GM21619 (cell line): Measurements from ENCODE around the gene PKP1.

Experiments
- ATAC-seq: cut with Tn5 transposase; IDR thresholded peaks from one replicate; pipeline ENCODE4 v1.9.1; 2021; ENCODE audit not compliant: unreplicated experiment

Gene PKP1

GRCh38 chr1:201349092-201349491, 65.8 kb downstream of the PKP1 start:
- ATAC-seq = no peak

GRCh38 chr1:201350361-201350725, 67.0 kb downstream of the PKP1 start:
- ATAC-seq = no peak

DNA sequence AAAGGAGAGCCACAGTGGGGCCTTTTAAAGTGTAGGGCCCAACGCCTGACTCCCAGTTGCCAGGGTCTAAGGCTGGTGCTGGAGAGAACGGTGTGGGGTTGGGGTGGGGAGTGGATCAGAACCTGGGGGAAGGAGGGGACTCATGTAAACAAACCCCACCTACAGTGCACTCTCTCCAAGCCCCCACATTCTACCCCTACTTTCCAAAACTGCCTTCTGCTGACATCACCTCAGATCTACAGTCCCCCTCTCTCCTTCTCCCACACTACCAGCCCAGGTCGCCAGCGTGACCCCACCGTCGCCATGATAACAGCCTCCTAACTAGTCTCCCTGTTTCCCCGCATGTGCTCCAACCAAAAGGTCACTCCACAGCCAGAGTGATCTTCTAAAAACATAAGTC, 67.6 kb downstream of the PKP1 start:
- ATAC-seq = no peak

DNA sequence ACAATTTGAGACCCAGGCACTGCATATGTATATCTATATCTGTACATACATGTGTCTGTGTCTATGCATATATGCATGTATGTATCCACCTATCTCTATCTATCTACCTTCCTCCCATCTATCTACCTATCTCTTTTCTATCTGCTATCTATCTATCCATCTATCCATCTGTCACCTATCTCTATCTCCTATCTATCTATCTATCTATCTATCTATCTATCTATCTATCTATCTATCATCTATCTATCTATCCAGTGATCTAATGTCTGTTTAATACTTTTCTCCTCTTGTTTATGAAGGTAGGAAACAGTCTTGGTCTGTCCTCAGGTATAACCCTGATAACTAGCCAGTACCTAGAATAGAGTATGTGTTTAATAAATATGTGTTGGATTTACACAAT, 68.3 kb downstream of the PKP1 start:
- no peak for ATAC-seq

- ATAC-seq = no peak
Measured at GRCh38 chr1:201353186-201353940, 70.1 kb downstream of the PKP1 start.

- no peak for ATAC-seq
Measured at GRCh38 chr1:201354151-201354900, 71.0 kb downstream of the PKP1 start.

DNA sequence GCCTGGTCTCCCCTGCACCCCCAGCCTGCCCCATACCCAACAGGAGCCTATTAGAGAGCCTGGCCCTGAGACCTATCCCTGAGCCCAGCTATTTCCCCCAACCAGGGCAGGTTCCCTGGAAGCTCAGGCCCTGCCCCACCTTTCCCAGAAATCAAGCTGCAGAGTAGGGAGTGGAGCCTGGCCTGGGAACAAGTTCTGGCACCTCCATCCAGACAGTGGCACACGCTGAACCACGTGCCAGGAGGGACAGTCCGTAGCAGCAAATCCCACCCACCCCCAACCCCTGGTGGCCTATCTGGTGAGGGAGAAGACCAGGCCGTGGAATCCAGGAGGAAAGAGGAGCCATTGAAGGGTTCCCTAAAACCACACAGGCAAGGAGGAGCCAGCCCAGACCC, 71.6 kb downstream of the PKP1 start:
- no peak for ATAC-seq

DNA sequence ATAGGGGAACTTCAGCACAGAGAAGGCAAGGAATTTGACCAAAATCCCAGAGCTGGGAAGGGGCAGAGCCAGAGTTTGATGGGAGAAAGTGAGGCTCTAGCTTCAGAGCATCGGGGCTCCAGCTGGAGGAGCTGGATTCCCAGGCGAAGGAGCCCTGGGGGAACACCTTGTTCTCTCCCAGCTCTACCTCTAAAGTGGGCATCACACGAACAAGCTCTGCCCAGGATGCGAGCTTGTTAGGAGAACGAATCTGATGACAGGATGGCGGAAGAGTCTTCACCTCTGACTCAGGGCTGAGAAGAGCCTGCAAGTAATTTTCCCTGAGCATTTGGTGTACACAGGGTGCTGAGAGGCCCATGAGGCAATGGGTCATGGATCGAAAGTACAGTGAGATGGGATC, 72.2 kb downstream of the PKP1 start:
- ATAC-seq = no peak

GRCh38 chr1:201356236-201356635, 72.9 kb downstream of the PKP1 start:
- ATAC-seq = no peak

DNA sequence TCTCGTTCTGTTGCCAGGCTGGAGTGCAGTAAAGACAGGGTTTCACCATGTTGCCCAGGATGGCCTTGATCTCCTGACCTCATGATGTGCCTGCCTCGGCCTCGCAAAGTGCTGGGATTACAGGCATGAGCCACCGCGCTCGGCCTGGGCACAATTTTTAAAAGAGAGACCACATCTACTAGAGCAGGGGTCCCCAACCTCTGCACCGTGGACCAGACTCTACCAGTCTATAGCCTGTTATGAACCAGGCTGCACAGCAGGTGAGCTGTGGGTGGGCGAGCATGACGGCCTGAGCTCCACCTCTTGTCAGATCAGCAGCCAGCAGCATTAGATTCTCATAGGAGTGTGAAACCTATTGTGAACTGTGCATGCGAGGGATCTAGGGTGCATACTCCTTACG, 73.4 kb downstream of the PKP1 start:
- no peak for ATAC-seq

GRCh38 chr1:201357211-201357610, 73.9 kb downstream of the PKP1 start:
- no peak for ATAC-seq

- ATAC-seq = no peak
Measured at GRCh38 chr1:201357636-201358348, 74.5 kb downstream of the PKP1 start.

- no peak for ATAC-seq
Measured at GRCh38 chr1:201358596-201358995, 75.3 kb downstream of the PKP1 start.

DNA sequence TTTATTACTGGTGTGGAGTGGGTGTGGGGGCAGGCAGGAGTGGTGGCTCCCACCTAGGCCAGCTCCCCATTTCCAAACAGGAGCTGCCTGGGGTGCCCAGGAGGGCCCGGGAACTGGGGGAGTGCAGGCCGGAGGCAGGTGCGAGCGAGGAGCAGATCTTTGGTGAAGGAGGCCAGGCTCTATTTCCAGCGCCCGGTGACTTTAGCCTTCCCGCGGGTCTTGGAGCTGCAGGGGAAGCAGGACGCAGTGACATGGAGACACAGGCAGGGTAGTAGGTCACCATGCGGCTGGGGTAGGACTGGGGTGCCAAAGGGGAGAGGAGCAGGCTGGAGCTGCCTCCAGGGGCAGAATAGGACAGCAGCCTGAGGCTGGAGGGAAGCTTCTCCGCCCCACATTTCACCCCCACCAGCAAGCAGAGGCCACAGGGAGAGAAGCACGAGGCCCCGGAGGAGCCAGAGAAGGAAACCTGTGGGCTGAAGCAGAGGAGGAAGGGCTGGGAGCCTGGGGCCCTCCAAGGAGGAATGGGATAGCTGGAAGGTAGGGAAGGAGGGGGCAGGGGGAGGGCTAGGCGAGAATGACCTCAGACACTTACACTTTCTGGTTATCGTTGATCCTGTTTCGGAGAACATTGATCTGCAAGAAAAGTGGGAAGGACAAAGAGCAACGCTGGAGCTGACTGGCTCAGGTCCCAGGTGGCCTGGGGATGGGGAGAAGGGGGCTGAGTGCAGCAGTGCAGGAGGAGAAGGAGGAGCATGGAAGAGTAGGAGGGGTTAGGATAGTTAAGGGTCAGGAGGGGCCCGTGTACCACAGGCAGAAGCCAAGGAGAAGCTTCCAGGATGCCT, 75.9 kb downstream of the PKP1 start:
- no peak for ATAC-seq

- ATAC-seq = no peak
Measured at GRCh38 chr1:201359873-201360210, 76.5 kb downstream of the PKP1 start.

DNA sequence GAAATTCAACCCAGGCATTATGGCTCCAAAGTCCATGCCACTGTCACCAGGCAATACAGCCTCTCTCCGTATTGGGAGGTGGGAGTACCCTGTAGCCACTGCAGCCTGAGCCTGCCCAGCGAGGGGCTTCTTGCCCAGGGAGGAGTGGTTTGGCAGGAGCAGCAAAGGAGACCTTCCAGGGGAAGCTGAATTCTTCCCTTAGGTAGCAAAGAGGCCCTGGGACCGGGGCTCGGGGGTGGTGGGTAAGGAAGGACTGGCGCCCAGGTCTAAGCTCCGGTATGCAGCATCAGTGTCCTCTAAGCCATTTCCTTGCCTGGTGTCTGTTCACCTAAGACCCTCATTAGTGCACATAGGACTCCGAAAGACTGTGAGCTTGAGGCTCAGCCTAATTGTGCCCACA, 77.2 kb downstream of the PKP1 start:
- no peak for ATAC-seq

- ATAC-seq = no peak
Measured at GRCh38 chr1:201360901-201361651, 77.8 kb downstream of the PKP1 start.

DNA sequence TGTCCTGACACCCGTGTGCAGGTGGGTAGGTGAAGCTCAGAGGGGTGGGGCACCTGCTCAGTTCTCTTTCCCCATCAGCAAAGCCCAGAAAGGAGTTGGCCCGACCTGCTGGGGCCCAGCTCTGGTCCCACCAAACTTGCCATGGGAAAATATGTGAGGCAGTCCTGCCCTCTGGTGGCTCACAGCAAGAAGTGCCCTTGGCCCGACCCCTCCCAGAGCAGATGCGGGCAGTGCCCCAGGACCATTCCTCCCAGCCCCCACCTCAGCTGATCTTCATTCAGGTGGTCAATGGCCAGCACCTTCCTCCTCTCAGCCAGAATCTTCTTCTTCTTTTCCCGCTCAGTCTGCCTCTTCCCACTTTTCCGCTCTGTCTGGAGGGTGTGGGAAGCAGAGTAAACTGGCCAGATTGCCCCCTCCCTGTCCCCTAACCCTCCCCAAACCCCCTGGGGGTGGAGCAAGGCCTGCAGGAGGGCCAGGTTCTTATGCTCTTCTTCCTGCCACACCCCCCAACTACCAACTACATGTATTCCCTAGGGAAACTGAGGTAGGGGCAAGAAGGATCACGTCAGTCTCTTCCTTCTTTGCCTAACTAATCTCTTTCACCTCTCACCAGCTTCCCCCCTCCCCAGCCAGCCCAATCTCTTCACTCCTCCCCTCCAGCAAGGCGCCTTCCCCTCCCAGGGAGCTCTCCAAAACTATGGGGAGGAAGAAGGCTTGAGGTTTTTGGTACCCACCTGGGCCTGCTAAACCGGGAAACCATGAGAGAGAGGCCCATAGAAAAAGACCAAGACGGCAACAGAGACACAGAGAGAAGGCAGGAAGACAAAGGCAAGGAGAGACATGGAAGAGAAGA, 78.6 kb downstream of the PKP1 start:
- no peak for ATAC-seq

DNA sequence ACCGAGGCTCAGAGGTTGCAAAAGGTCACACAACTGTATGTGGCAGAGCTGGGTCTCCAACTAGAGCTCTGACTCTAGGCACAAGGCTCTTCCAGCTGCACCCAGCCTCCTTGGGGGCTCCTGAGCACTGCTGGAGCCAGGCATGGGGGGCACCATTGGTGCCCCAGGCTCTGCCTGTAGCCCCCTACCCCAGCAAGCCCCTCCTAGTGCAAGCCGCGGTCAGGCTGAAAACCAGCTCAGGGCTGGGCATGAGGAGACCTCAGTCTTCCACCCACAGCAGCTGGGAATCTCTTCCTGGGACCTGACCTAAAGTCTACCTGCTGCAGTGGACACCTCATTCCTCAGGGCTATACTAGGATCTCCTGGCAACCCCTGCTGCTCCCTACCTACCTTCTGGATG, 79.6 kb downstream of the PKP1 start:
- no peak for ATAC-seq

- ATAC-seq = no peak
Measured at GRCh38 chr1:201363467-201363866, 80.2 kb downstream of the PKP1 start.
